Measurements from ENCODE around the gene GALNT9. TPM values are rescaled to one million over a fixed set of nuclear protein-coding genes. Genes with fewer than 3 reads are reported as not detected.
"Not testable (repeated sequence)": the region's sequence is repeated elsewhere in the genome, so short reads cannot be mapped to it uniquely, and the experiment has no call there.

Gene GALNT9
- total and polyA plus RNA-seq, 4 experiments from 2014 or later: 0.61 TPM; not detected in 3

GRCh38 chr12:132303853-132304373 is 25.5 kb downstream of the GALNT9 start:
- DNase-seq; CTCF ChIA-PET (ENCODE audit: partially characterized antibody); POLR2A ChIA-PET (ENCODE audit: partially characterized antibody); H3K27me3 ChIP-seq (ENCODE audit: insufficient read depth, low read length); H3K27ac ChIP-seq (ENCODE audit: low read depth, low read length); H3K27me3 Mint-ChIP-seq; H3K4me1 Mint-ChIP-seq; H3K4me3 ChIP-seq (ENCODE audit: low read length in 2 of 2); H3K9me3 ChIP-seq (ENCODE audit: control insufficient read depth in 1 of 2, low read length in 2 of 2); H3K4me1 ChIP-seq (ENCODE audit: insufficient read depth, low read length); H3K4me3 Mint-ChIP-seq; H3K9me3 Mint-ChIP-seq; H3K36me3 ChIP-seq (ENCODE audit: insufficient read depth, low read length); H3K27ac Mint-ChIP-seq; intact Hi-C loops (cut with micrococcal nuclease); H3K36me3 Mint-ChIP-seq: not testable (repeated sequence)

- no peaks in the 10 kb centered on the region for H3K27me3 ChIP-seq (ENCODE audit: insufficient read depth, low read length)
- H3K27ac ChIP-seq (ENCODE audit: low read depth, low read length): no peak overlapping the region
- H3K36me3 Mint-ChIP-seq: no peaks in the 10 kb centered on the region
- H3K4me1 ChIP-seq (ENCODE audit: insufficient read depth, low read length): no peaks in the 10 kb centered on the region
- peaks cover 0 to 1% of the 10 kb centered on the region in 2 donors for H3K27me3 Mint-ChIP-seq
- H3K4me1 Mint-ChIP-seq: no peaks in the 10 kb centered on the region
- intact Hi-C loops (cut with micrococcal nuclease): no loop called here
- POLR2A ChIA-PET (ENCODE audit: partially characterized antibody): no interaction called here
- no peaks in the 10 kb centered on the region for H3K9me3 ChIP-seq (ENCODE audit: control insufficient read depth in 1 of 2, low read length in 2 of 2)
- H3K4me3 Mint-ChIP-seq: no peak overlapping the region
- CTCF ChIA-PET (ENCODE audit: partially characterized antibody): no interaction called here
- peaks cover 0 to 2% (median 0%) of the 10 kb centered on the region in 8 donors for H3K9me3 Mint-ChIP-seq
- H3K36me3 ChIP-seq (ENCODE audit: insufficient read depth, low read length): no peaks in the 10 kb centered on the region
- no peak overlapping the region for H3K4me3 ChIP-seq (ENCODE audit: low read length in 2 of 2)
- no peak overlapping the region for H3K27ac Mint-ChIP-seq
- no peak for DNase-seq
These were observed 26.7 kb downstream of the GALNT9 start for GRCh38 chr12:132302466-132303358.

DNA sequence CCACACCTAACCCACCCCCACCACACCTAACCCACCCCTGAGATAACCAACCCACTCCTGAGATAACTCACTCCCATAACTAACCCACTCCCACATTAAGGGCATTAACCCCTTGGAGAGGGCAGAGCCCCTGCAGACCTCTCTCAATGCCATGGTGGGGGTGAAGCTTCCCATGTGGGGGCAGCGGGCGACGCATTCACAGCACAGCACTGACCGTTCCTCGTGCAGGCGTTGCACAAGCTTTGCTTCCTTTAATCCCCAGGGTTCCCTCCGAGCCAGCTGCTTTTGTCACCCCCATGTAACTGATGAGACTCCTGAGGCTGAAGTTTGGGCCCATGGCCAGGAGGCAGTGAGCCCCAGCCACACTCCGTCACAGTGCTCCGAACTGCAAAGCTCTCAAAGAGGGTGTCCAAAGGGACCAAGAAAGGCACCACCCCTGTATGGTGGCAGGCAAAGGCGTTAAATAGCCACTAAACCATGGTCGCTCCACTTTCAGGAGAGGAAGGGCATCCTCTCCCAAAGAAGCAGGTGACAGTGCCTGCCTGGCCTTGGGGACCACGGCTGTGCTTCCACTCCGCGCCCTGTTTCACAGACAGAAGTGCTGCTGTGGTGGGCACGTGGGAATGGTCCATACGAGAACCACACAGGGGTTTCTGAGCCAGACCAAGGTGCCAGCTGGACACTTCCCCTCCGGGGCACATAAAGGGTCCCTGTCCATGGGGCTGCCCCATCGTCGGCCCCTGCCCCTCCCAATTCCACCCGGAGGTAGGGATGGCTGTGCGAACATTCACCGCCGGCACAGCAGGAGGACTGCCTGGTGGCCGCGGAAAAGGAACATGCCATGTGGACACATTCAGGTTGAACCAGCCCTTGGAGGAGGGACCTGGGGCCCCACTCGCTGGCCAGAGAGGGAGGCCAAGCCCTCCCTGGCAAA is 28.3 kb downstream of the GALNT9 start:
- DNase-seq: no peak
- H3K4me3 ChIP-seq (ENCODE audit: low read length in 2 of 2): no peak overlapping the region
- H3K27ac ChIP-seq (ENCODE audit: low read depth, low read length): no peak overlapping the region
- H3K4me3 Mint-ChIP-seq: no peak overlapping the region
- no peaks in the 10 kb centered on the region for H3K36me3 Mint-ChIP-seq
- H3K9me3 ChIP-seq (ENCODE audit: control insufficient read depth in 1 of 2, low read length in 2 of 2): no peaks in the 10 kb centered on the region
- H3K27me3 ChIP-seq (ENCODE audit: insufficient read depth, low read length): no peaks in the 10 kb centered on the region
- H3K4me1 Mint-ChIP-seq: no peaks in the 10 kb centered on the region
- H3K4me1 ChIP-seq (ENCODE audit: insufficient read depth, low read length): no peaks in the 10 kb centered on the region
- no peaks in the 10 kb centered on the region for H3K36me3 ChIP-seq (ENCODE audit: insufficient read depth, low read length)
- H3K27ac Mint-ChIP-seq: no peak overlapping the region
- intact Hi-C loops (cut with micrococcal nuclease): no loop called here
- CTCF ChIA-PET (ENCODE audit: partially characterized antibody): no interaction called here
- POLR2A ChIA-PET (ENCODE audit: partially characterized antibody): no interaction called here
- H3K9me3 Mint-ChIP-seq: no peaks in the 10 kb centered on the region
- no peaks in the 10 kb centered on the region for H3K27me3 Mint-ChIP-seq

GRCh38 chr12:132296063-132296462 is 33.3 kb downstream of the GALNT9 start:
- Histone ChIP-seq H3K4me1 (ENCODE audit: insufficient read depth, low read length) (no peaks in the 10 kb centered on the region), H3K27ac (ENCODE audit: low read depth, low read length) (no peak overlapping the region), H3K36me3 (ENCODE audit: insufficient read depth, low read length) (no peaks in the 10 kb centered on the region), H3K4me3 (ENCODE audit: low read length in 2 of 2) (no peak overlapping the region), H3K27me3 (ENCODE audit: insufficient read depth, low read length) (no peaks in the 10 kb centered on the region), H3K9me3 (ENCODE audit: control insufficient read depth in 1 of 2, low read length in 2 of 2) (no peaks in the 10 kb centered on the region)
- Mint-ChIP-seq H3K9me3 (peaks cover 0 to 2% (median 0%) of the 10 kb centered on the region in 8 donors), H3K4me3 (no peak overlapping the region), H3K36me3 (no peaks in the 10 kb centered on the region), H3K27me3 (peaks cover 2 to 9% of the 10 kb centered on the region in 2 donors), H3K27ac (no peak overlapping the region), H3K4me1 (no peaks in the 10 kb centered on the region)
- POLR2A ChIA-PET (ENCODE audit: partially characterized antibody): no interaction called here
- CTCF ChIA-PET (ENCODE audit: partially characterized antibody): no interaction called here
- no peak for DNase-seq
- intact Hi-C loops (cut with micrococcal nuclease): no loop called here

DNA sequence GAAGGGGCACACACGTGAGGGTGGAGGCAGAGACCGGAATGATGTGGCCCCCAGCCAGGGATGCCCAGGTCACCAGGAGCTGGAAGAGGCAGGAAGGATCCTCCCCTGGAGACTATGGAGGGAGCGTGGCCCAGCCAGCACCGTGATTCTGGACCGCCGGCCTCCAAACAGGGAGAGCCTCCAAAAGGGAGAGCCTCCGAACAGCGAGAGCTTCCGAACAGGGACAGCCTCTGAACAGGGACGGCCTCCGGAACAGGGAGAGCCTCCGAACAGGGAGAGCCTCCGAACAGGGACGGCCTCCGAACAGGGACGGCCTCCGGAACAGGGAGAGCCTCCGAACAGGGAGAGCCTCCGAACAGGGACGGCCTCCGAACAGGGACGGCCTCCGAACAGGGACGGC is 33.8 kb downstream of the GALNT9 start:
- H3K9me3 Mint-ChIP-seq; H3K4me3 Mint-ChIP-seq; CTCF ChIA-PET (ENCODE audit: partially characterized antibody): not testable (repeated sequence)

GRCh38 chr12:132295101-132295526 is 34.3 kb downstream of the GALNT9 start:
- peaks cover 2 to 9% of the 10 kb centered on the region in 2 donors for H3K27me3 Mint-ChIP-seq
- no peaks in the 10 kb centered on the region for H3K36me3 Mint-ChIP-seq
- intact Hi-C loops (cut with micrococcal nuclease): no loop called here
- no peak for DNase-seq
- H3K4me1 ChIP-seq (ENCODE audit: insufficient read depth, low read length): no peaks in the 10 kb centered on the region
- no peaks in the 10 kb centered on the region for H3K9me3 ChIP-seq (ENCODE audit: control insufficient read depth in 1 of 2, low read length in 2 of 2)
- ChIA-PET CTCF (ENCODE audit: partially characterized antibody) (no interaction called here), POLR2A (ENCODE audit: partially characterized antibody) (no interaction called here)
- H3K27ac Mint-ChIP-seq: peak overlapping the region in 1 of 7 donors; percentile 24
- H3K27ac ChIP-seq (ENCODE audit: low read depth, low read length): no peak overlapping the region
- H3K4me3 Mint-ChIP-seq: no peak overlapping the region
- H3K4me1 Mint-ChIP-seq: no peaks in the 10 kb centered on the region
- no peak overlapping the region for H3K4me3 ChIP-seq (ENCODE audit: low read length in 2 of 2)
- H3K27me3 ChIP-seq (ENCODE audit: insufficient read depth, low read length): no peaks in the 10 kb centered on the region
- H3K9me3 Mint-ChIP-seq: peaks cover 0 to 2% (median 0%) of the 10 kb centered on the region in 8 donors
- H3K36me3 ChIP-seq (ENCODE audit: insufficient read depth, low read length): no peaks in the 10 kb centered on the region

More for the DNA sequence above, 33.8 kb downstream of the GALNT9 start:
- H3K36me3 ChIP-seq (ENCODE audit: insufficient read depth, low read length); POLR2A ChIA-PET (ENCODE audit: partially characterized antibody); H3K4me3 ChIP-seq (ENCODE audit: low read length in 2 of 2); intact Hi-C loops (cut with micrococcal nuclease); H3K27me3 ChIP-seq (ENCODE audit: insufficient read depth, low read length); H3K27ac ChIP-seq (ENCODE audit: low read depth, low read length); DNase-seq; H3K4me1 ChIP-seq (ENCODE audit: insufficient read depth, low read length); H3K4me1 Mint-ChIP-seq; H3K9me3 ChIP-seq (ENCODE audit: control insufficient read depth in 1 of 2, low read length in 2 of 2); H3K27me3 Mint-ChIP-seq; H3K36me3 Mint-ChIP-seq: not testable (repeated sequence)
- peak overlapping the region in 1 of 7 donors; percentile 24 for H3K27ac Mint-ChIP-seq

Data from CD4-positive, alpha-beta memory T cell (primary cell).